Activated T-cell treated with anti-CD3 and anti-CD28 coated beads for 48 hours (primary cell): ENCODE results near the gene RNF169.

Experiments
- DNase-seq: peaks from one replicate; pipeline ENCODE4 v3.0.0-alpha.2; 2020; ENCODE audit warnings: low read depth

Gene RNF169

GRCh38 chr11:74748211-74749126 lies at the start of gene RNF169:
RNF169 (plus strand) TSS chr11:74748849; CDS start chr11:74748881, 32 bp downstream.
- DNase-seq = peak; percentile 82

GRCh38 chr11:74699615-74700396 lies 48.8 kb upstream of the RNF169 start:
- no peak for DNase-seq

- no peak for DNase-seq
Observed at GRCh38 chr11:74701351-74701750, 47.3 kb upstream of the RNF169 start.

GRCh38 chr11:74702383-74703007 lies 46.2 kb upstream of the RNF169 start:
- peak; percentile 51 for DNase-seq

GRCh38 chr11:74703211-74703610 lies 45.4 kb upstream of the RNF169 start:
- no peak for DNase-seq

GRCh38 chr11:74707182-74707581 lies 41.5 kb upstream of the RNF169 start:
- no peak for DNase-seq

- DNase-seq = no peak
Observed at GRCh38 chr11:74707602-74708510, 40.8 kb upstream of the RNF169 start.

GRCh38 chr11:74709175-74709574 lies 39.5 kb upstream of the RNF169 start:
- DNase-seq = no peak

GRCh38 chr11:74710281-74710938 lies 38.2 kb upstream of the RNF169 start:
- DNase-seq = no peak

GRCh38 chr11:74713686-74714085 lies 35.0 kb upstream of the RNF169 start:
- no peak for DNase-seq

GRCh38 chr11:74714904-74715303 lies 33.7 kb upstream of the RNF169 start:
- peak; percentile 32 for DNase-seq

GRCh38 chr11:74717221-74717969 lies 31.3 kb upstream of the RNF169 start:
- no peak for DNase-seq

GRCh38 chr11:74719011-74719410 lies 29.6 kb upstream of the RNF169 start:
- no peak for DNase-seq

- DNase-seq = no peak
Observed at GRCh38 chr11:74720596-74721478, 27.8 kb upstream of the RNF169 start.

- no peak for DNase-seq
Observed at GRCh38 chr11:74721479-74721835, 27.2 kb upstream of the RNF169 start.

GRCh38 chr11:74723511-74723910 lies 25.1 kb upstream of the RNF169 start:
- no peak for DNase-seq

- no peak for DNase-seq
Observed at GRCh38 chr11:74725701-74726100, 22.9 kb upstream of the RNF169 start.

GRCh38 chr11:74726547-74727182 lies 22.0 kb upstream of the RNF169 start:
- peak; percentile 54 for DNase-seq

- DNase-seq = no peak
Observed at GRCh38 chr11:74729397-74729796, 19.3 kb upstream of the RNF169 start.
